Measurements from ENCODE around the gene PARD3. TPM values are rescaled to one million over a fixed set of nuclear protein-coding genes. Genes with fewer than 3 reads are reported as not detected.

The PARD3 gene
- total RNA-seq, 4 donors from 2014 or later = 30.9 to 54.6 (median 40.0) TPM

DNA sequence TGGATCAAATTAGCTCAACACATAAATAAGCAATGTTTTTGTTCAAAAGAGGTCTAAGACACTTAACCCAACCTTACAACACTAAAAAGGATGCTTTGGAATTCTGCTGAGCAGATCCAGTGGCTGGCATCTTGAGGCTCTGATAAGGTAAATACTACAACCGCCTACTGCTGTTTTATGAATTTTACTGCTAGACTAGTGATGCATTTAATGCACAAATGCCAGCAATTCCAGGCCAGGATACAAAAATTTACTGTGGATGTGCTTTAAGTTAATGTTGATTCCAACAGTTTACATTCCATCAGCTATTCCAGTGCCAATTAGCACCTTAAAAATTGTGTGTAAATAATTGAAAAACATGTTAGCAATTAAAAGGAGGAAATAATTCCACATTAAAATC is 261.3 kb downstream of the PARD3 start:
- DNase-seq (ENCODE audit: low spot score) = no peak
- ATAC-seq (ENCODE audit: low FRiP score) = no peak
- TF ChIP-seq, protein P1, sequence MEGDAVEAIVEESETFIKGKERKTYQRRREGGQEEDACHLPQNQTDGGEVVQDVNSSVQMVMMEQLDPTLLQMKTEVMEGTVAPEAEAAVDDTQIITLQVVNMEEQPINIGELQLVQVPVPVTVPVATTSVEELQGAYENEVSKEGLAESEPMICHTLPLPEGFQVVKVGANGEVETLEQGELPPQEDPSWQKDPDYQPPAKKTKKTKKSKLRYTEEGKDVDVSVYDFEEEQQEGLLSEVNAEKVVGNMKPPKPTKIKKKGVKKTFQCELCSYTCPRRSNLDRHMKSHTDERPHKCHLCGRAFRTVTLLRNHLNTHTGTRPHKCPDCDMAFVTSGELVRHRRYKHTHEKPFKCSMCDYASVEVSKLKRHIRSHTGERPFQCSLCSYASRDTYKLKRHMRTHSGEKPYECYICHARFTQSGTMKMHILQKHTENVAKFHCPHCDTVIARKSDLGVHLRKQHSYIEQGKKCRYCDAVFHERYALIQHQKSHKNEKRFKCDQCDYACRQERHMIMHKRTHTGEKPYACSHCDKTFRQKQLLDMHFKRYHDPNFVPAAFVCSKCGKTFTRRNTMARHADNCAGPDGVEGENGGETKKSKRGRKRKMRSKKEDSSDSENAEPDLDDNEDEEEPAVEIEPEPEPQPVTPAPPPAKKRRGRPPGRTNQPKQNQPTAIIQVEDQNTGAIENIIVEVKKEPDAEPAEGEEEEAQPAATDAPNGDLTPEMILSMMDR (IDR thresholded peaks at IDR 0.05) = no peak

- DNase-seq (ENCODE audit: low spot score) (no peak), ATAC-seq (ENCODE audit: low FRiP score) (no peak)
- TF ChIP-seq, protein P1 (IDR thresholded peaks at IDR 0.05) = no peak
Measured at GRCh38 chr10:34551295-34551694, 263.8 kb downstream of the PARD3 start.

GRCh38 chr10:34549953-34550352 is 265.1 kb downstream of the PARD3 start:
- no peak for DNase-seq (ENCODE audit: low spot score)
- no peak for ATAC-seq (ENCODE audit: low FRiP score)
- TF ChIP-seq, protein P1 (IDR thresholded peaks at IDR 0.05) = no peak

- DNase-seq (ENCODE audit: low spot score) (no peak), ATAC-seq (ENCODE audit: low FRiP score) (no peak)
- TF ChIP-seq, protein P1 (IDR thresholded peaks at IDR 0.05) = no peak
Measured at GRCh38 chr10:34549001-34549400, 266.1 kb downstream of the PARD3 start.

GRCh38 chr10:34548466-34548865 is 266.6 kb downstream of the PARD3 start:
- DNase-seq (ENCODE audit: low spot score) (no peak), ATAC-seq (ENCODE audit: low FRiP score) (no peak)
- TF ChIP-seq, protein P1 (IDR thresholded peaks at IDR 0.05) = no peak

DNA sequence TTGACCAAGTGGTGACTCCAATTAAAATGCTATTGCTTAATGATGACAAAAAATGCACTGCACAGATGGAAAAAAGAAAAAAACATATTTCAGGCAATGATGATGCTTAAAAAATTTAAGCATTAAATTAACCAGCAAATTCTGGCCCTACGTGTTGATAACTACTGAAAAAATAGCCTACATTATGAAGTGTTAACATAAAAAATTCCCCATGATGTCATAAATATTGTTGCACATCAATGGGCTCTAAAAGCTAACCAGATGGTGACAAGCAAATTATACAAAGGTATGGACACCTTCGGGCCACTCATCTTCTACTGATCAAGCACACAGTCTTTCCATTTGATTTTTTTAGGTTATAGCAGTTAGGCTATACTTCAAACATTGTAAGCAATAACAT is 267.4 kb downstream of the PARD3 start:
- TF ChIP-seq, protein P1 (IDR thresholded peaks at IDR 0.05) = no peak

GRCh38 chr10:34547291-34547690 is 267.8 kb downstream of the PARD3 start:
- DNase-seq (ENCODE audit: low spot score) (no peak), ATAC-seq (ENCODE audit: low FRiP score) (no peak)
- TF ChIP-seq, protein P1 (IDR thresholded peaks at IDR 0.05) = no peak

More for the DNA sequence above, 267.4 kb downstream of the PARD3 start:
- DNase-seq (ENCODE audit: low spot score) = no peak
- no peak for ATAC-seq (ENCODE audit: low FRiP score)
